HepG2 (cell line): ENCODE results near the gene PMEL. TPM values are rescaled to one million over a fixed set of nuclear protein-coding genes. Genes with fewer than 3 reads are reported as not detected.
A peak's percentile ranks its signal among the peaks of the same experiment; 100 is the strongest.

ENCODE experiments used
- ATF1 ChIP-seq: IDR thresholded peaks from 2 replicates; pipeline ENCODE4 v1.6.1; 2016; ENCODE audit warnings: mild to moderate bottlenecking, control low read depth
- CREB1 ChIP-seq, 2 experiments: fragments of 450-650 bp in 1 of 2; IDR thresholded peaks; 2 replicates each; pipeline ENCODE4 v1.6.1; 2016 to 2017; ENCODE audit warnings: control low read depth in 1 of 2, mild to moderate bottlenecking in 1 of 2, missing compliant biosample characterization in 1 of 2, missing genetic modification characterization in 1 of 2
- EED ChIP-seq: sonication (generic); formaldehyde crosslinking; IDR thresholded peaks from 2 replicates; pipeline ENCODE4 v1.5.0; 2020; ENCODE audit warnings: mild to moderate bottlenecking, missing genetic modification reagents
- GABPB1 ChIP-seq: IDR thresholded peaks from 2 replicates; pipeline ENCODE4 v1.6.1; 2016; ENCODE audit warnings: mild to moderate bottlenecking, missing genetic modification reagents, moderate library complexity, missing compliant biosample characterization
- GATAD2A ChIP-seq: IDR thresholded peaks from 2 replicates; pipeline ENCODE4 v1.6.1; 2016
- HHEX ChIP-seq: IDR thresholded peaks from 2 replicates; pipeline ENCODE4 v1.6.1; 2016; ENCODE audit warnings: control low read depth
- HNRNPLL ChIP-seq: fragments of 200-400 bp; formaldehyde crosslinking; IDR thresholded peaks from 2 replicates; pipeline ENCODE4 v1.6.1; 2017; ENCODE audit warnings: mild to moderate bottlenecking, low read depth, low read length; ENCODE audit not compliant: poor library complexity, severe bottlenecking
- KLF15 ChIP-seq: sonication (generic); formaldehyde crosslinking; IDR thresholded peaks from 2 replicates; pipeline ENCODE4 v1.8.1; 2023; ENCODE audit warnings: borderline replicate concordance, mild to moderate bottlenecking, inconsistent platforms, missing genetic modification reagents, mixed read lengths
- MED8 ChIP-seq: sonication (generic); formaldehyde crosslinking; IDR thresholded peaks from 2 replicates; pipeline ENCODE4 v1.8.1; 2023; ENCODE audit warnings: mild to moderate bottlenecking, missing genetic modification reagents; ENCODE audit not compliant: insufficient replicate concordance
- NFYB ChIP-seq: sonication (generic); formaldehyde crosslinking; IDR thresholded peaks from 2 replicates; pipeline ENCODE4 v1.4.0; 2020; ENCODE audit warnings: missing genetic modification reagents
- PPARG ChIP-seq: conservative IDR thresholded peaks from 2 replicates; pipeline ENCODE4 v1.6.1; 2016; ENCODE audit warnings: missing biosample characterization, missing genetic modification reagents
- ZC3H4 ChIP-seq: sonication (generic); formaldehyde crosslinking; IDR thresholded peaks from 2 replicates; pipeline ENCODE4 v1.4.0; 2020; ENCODE audit warnings: missing genetic modification reagents, borderline replicate concordance
- ZNF20 ChIP-seq: sonication (generic); formaldehyde crosslinking; IDR thresholded peaks from 2 replicates; pipeline ENCODE4 v1.4.0; 2020; ENCODE audit warnings: mild to moderate bottlenecking, moderate library complexity, missing genetic modification reagents
- ZNF329 ChIP-seq: sonication (generic); formaldehyde crosslinking; IDR thresholded peaks from 2 replicates; pipeline ENCODE4 v1.9.0; 2021; ENCODE audit warnings: low read depth, mild to moderate bottlenecking, missing genetic modification reagents
- ZNF556 ChIP-seq: sonication (generic); formaldehyde crosslinking; IDR thresholded peaks from 2 replicates; pipeline ENCODE4 v1.4.0; 2020; ENCODE audit warnings: mild to moderate bottlenecking, missing genetic modification reagents, borderline replicate concordance
- ZNF598 ChIP-seq: sonication (generic); formaldehyde crosslinking; IDR thresholded peaks from 2 replicates; pipeline ENCODE4 v1.5.1; 2020; ENCODE audit warnings: mild to moderate bottlenecking, missing genetic modification reagents, borderline replicate concordance
- ZNF713 ChIP-seq: sonication (generic); formaldehyde crosslinking; IDR thresholded peaks from 2 replicates; pipeline ENCODE4 v1.4.0; 2020; ENCODE audit warnings: mild to moderate bottlenecking, missing genetic modification reagents
- ZNF790 ChIP-seq: sonication (generic); formaldehyde crosslinking; IDR thresholded peaks from 2 replicates; pipeline ENCODE4 v1.8.0; 2022; ENCODE audit warnings: missing genetic modification reagents, mild to moderate bottlenecking, borderline replicate concordance
- polyA plus RNA-seq, 8 experiments: library from polyadenylated mRNA; depleted of rRNA in 3 of 8; stranded (reverse) in 7 of 8; unstranded in 1 of 8; fragments of >200 nt; fragmentation: Illumina TruSeq in 4 of 8; extraction: Trizol in 4 of 8; gene quantifications; 2 replicates each; pipeline versions ENCODE4 v1.2.1 to v1.2.3, GENCODE V29; 2011 to 2016; ENCODE audit warnings: low read depth in 4 of 8, missing spikeins in 1 of 8, mixed read lengths in 1 of 8; ENCODE audit not compliant: insufficient read depth in 1 of 8
- total RNA-seq, 5 experiments: library from RNA; depleted of rRNA; stranded (reverse); fragments of >200 nt; fragmentation: Illumina TruSeq; extraction: Trizol; gene quantifications; 2 replicates each; pipeline ENCODE4 v1.2.3, GENCODE V29; 2016; ENCODE audit warnings: low read depth in 1 of 5
- TF ChIP-seq, protein P1 (sequence below): sonication (generic); formaldehyde crosslinking; IDR thresholded peaks from 2 replicates; pipeline ENCODE4; 2020; ENCODE audit warnings: missing genetic modification reagents, mild to moderate bottlenecking, borderline replicate concordance
- TF ChIP-seq, protein P2 (sequence below): sonication (generic); formaldehyde crosslinking; IDR thresholded peaks from 2 replicates; pipeline ENCODE4 v1.4.0; 2020; ENCODE audit warnings: missing genetic modification reagents
- TF ChIP-seq, protein P3 (sequence below): sonication (generic); formaldehyde crosslinking; IDR thresholded peaks from 2 replicates; pipeline ENCODE4 v1.5.0; 2020; ENCODE audit warnings: mild to moderate bottlenecking, missing genetic modification reagents, moderate library complexity

Gene PMEL
- total and polyA plus RNA-seq, 2 of the 13 experiments (the other 11 are each of a cell fraction or from before 2014, with no cell fraction given) = 0.49 to 3.3 TPM

DNA sequence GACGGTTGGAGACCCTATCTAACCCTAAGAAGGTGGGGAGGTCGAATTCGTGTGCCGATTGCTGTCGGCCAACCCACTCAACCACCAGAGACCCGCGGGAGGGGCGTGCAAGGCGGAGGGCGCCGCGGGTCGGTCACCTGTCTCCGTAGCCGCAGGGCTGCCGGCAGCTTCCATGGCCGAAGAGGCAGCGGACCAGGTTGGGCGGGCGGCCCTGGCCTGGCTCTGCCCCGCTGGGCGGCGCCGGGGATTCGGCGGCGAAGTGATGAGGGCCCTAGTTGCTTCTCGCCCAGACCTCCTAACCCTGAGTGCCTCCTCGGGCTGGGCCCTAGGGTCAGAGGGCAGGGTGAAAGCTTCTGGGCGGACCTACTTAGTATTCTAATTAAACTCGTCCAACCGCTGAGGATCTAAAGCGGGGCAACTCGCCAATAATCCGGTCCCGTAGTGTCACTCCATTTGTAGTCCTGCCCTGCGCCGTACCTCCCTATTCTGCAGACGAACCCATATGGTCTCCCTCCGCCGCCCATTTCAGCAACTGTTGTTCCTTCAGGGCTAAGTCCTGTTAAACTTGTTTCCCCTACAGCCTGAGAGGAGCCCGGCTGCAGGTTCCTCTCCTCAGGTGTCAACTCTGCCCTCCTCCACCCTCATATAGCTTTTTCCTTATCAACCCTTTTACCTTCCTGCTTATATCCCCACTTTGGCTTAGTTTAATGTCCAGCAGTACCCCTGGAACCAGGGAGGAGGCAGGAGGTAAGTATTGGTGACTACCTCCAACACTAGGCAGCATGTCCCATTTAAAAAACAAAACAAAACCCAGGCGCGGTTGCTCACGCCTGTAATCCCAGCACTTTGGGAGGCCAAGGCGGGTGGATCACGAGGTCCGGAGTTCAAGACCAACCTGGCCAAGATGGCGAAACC is 38.0 kb downstream of the PMEL start, which contains the start of gene PYM1 (continued):
- TF ChIP-seq CREB1 (IDR thresholded peaks at IDR 0.05) (no peak), CREB1 (CRISPR knock-in tag; IDR thresholded peaks at IDR 0.05) (peak; percentile 49; the same call in 1 of the 2 replicates), ZNF713 (CRISPR knock-in tag) (peak; percentile 27; the same call in 1 of the 2 replicates), ZNF20 (no peak), HHEX (CRISPR knock-in tag) (no peak; the same call in 1 of the 2 replicates), MED8 (CRISPR knock-in tag) (peak; percentile 19), PPARG (0 out of 2 replicates have a peak, but pooled peaks have one; percentile 8), ZNF790 (no peak), ZNF329 (CRISPR knock-in tag) (no peak; the same call in 1 of the 2 replicates), ZNF598 (no peak), GATAD2A (CRISPR knock-in tag) (peak; percentile 58), GABPB1 (CRISPR knock-in tag) (no peak; the same call in 1 of the 2 replicates), KLF15 (0 out of 2 replicates have a peak, but pooled peaks have one; percentile 13), ZNF556 (CRISPR knock-in tag) (0 out of 2 replicates have a peak, but pooled peaks have one; percentile 16), EED (CRISPR knock-in tag) (no peak), HNRNPLL (peak; percentile 69), NFYB (CRISPR knock-in tag) (peak; percentile 29; the same call in 1 of the 2 replicates), ZC3H4 (CRISPR knock-in tag) (0 out of 2 replicates have a peak, but pooled peaks have one; percentile 38), ATF1 (no peak)
- TF ChIP-seq, protein P1, sequence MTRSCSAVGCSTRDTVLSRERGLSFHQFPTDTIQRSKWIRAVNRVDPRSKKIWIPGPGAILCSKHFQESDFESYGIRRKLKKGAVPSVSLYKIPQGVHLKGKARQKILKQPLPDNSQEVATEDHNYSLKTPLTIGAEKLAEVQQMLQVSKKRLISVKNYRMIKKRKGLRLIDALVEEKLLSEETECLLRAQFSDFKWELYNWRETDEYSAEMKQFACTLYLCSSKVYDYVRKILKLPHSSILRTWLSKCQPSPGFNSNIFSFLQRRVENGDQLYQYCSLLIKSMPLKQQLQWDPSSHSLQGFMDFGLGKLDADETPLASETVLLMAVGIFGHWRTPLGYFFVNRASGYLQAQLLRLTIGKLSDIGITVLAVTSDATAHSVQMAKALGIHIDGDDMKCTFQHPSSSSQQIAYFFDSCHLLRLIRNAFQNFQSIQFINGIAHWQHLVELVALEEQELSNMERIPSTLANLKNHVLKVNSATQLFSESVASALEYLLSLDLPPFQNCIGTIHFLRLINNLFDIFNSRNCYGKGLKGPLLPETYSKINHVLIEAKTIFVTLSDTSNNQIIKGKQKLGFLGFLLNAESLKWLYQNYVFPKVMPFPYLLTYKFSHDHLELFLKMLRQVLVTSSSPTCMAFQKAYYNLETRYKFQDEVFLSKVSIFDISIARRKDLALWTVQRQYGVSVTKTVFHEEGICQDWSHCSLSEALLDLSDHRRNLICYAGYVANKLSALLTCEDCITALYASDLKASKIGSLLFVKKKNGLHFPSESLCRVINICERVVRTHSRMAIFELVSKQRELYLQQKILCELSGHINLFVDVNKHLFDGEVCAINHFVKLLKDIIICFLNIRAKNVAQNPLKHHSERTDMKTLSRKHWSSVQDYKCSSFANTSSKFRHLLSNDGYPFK (CRISPR knock-in tag) = peak; percentile 44; the same call in 1 of the 2 replicates
- TF ChIP-seq, protein P2, sequence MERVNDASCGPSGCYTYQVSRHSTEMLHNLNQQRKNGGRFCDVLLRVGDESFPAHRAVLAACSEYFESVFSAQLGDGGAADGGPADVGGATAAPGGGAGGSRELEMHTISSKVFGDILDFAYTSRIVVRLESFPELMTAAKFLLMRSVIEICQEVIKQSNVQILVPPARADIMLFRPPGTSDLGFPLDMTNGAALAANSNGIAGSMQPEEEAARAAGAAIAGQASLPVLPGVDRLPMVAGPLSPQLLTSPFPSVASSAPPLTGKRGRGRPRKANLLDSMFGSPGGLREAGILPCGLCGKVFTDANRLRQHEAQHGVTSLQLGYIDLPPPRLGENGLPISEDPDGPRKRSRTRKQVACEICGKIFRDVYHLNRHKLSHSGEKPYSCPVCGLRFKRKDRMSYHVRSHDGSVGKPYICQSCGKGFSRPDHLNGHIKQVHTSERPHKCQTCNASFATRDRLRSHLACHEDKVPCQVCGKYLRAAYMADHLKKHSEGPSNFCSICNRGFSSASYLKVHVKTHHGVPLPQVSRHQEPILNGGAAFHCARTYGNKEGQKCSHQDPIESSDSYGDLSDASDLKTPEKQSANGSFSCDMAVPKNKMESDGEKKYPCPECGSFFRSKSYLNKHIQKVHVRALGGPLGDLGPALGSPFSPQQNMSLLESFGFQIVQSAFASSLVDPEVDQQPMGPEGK (CRISPR knock-in tag) = peak; percentile 28
- TF ChIP-seq, protein P3, sequence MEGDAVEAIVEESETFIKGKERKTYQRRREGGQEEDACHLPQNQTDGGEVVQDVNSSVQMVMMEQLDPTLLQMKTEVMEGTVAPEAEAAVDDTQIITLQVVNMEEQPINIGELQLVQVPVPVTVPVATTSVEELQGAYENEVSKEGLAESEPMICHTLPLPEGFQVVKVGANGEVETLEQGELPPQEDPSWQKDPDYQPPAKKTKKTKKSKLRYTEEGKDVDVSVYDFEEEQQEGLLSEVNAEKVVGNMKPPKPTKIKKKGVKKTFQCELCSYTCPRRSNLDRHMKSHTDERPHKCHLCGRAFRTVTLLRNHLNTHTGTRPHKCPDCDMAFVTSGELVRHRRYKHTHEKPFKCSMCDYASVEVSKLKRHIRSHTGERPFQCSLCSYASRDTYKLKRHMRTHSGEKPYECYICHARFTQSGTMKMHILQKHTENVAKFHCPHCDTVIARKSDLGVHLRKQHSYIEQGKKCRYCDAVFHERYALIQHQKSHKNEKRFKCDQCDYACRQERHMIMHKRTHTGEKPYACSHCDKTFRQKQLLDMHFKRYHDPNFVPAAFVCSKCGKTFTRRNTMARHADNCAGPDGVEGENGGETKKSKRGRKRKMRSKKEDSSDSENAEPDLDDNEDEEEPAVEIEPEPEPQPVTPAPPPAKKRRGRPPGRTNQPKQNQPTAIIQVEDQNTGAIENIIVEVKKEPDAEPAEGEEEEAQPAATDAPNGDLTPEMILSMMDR (CRISPR knock-in tag) = 0 out of 2 replicates have a peak, but pooled peaks have one; percentile 4
